Subcutaneous abdominal adipose tissue (tissue), 5 donors: ENCODE results near the gene RTF1.
A peak's percentile ranks its signal among the peaks of the same experiment; 100 is the strongest.

Source experiments
- H3K27ac ChIP-seq: one replicate; pipeline ENCODE4 v1.7.0; 2013; ENCODE audit warnings: low read depth, mild to moderate bottlenecking, inconsistent platforms, low read length, moderate library complexity
- H3K27me3 ChIP-seq, 5 donors: one replicate each; pipeline ENCODE4 v1.7.0; 2013; ENCODE audit warnings: low read length in 5 of 5, inconsistent platforms in 1 of 5; ENCODE audit not compliant: control insufficient read depth in 5 of 5, insufficient read depth in 4 of 5
- H3K36me3 ChIP-seq, 5 donors: one replicate each; pipeline ENCODE4 v1.7.0; 2013; ENCODE audit warnings: low read length in 5 of 5; ENCODE audit not compliant: control insufficient read depth in 5 of 5, insufficient read depth in 5 of 5
- H3K4me1 ChIP-seq, 5 donors: one replicate each; pipeline ENCODE4 v1.7.0; 2013; ENCODE audit warnings: low read length in 5 of 5, mild to moderate bottlenecking in 3 of 5, moderate library complexity in 1 of 5; ENCODE audit not compliant: control insufficient read depth in 5 of 5, insufficient read depth in 5 of 5
- H3K4me3 ChIP-seq, 5 donors: one replicate each; pipeline ENCODE4 v1.7.0; 2013; ENCODE audit warnings: low read length in 5 of 5, low read depth in 1 of 5
- H3K9ac ChIP-seq, 5 donors: one replicate each; pipeline ENCODE4 v1.7.0; 2013; ENCODE audit warnings: low read length in 5 of 5, mild to moderate bottlenecking in 4 of 5, moderate library complexity in 3 of 5
- H3K9me3 ChIP-seq, 5 donors: one replicate each; pipeline ENCODE4 v1.7.0; 2013; ENCODE audit warnings: low read length in 5 of 5; ENCODE audit not compliant: control insufficient read depth in 5 of 5
- donor health status: healthy.
- donor health status: healthy.
- donor health status: healthy.
- donor health status: healthy.
- donor health status: healthy.

The RTF1 gene

DNA sequence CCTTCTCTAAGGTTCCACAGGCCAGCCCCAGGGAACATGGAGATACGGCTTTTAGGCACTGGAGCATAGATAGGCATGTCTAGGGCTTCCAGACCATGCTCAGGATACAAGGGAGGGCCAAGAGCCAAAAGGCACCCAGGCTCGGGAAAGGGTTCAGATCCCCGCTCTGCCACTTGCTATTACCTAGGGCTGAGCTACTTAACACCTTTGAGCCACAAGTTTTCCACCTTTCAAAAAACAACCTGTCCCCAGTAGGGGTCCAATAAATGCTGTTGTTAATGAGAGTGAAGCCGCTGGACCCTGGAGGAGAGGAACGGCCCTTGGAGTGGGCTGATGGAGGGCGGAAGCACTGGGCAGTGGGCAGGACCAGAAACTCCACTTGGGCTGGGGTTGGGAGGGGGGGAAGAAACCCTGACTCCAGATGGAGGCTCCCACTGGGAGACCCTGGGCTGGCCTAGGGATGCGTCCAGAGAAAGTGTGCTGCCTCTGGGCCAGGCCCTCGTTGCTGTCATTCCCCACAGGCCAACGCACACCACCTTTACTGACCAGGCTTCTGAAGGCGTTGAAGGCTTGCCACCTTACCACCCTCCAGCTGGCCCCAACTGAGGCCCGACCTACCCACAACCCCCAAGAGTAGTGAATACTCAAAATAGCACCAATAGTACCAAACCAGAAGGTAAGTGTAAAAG, 68.2 kb downstream of the RTF1 start:
- H3K27ac ChIP-seq = no peak overlapping the region
- H3K9ac ChIP-seq = no peak overlapping the region
- H3K36me3 ChIP-seq = peaks cover 3 to 34% (median 29%) of the 10 kb centered on the region in 5 donors

DNA sequence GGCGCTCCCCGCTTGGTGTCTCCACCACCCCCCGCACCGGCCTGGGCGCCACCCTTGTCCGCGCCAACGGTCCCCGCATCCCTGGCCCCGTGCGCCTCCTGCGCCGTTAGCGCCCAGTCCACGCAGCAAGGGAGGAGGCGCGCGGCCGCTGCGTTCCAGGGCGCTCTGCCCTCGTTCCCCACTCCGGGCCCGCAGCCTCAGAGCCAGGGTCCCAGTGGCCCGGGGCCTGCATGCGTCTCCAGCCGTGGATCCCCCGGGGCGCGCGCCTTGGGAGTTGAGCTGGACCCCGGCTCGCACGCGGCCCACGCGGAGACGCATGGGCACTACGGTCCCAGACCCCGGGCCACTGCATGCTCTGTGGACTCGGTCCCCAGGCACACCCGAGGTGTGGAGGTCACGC, 69.4 kb downstream of the RTF1 start:
- Histone ChIP-seq H3K9ac (no peak overlapping the region), H3K36me3 (peaks cover 3 to 22% (median 17%) of the 10 kb centered on the region in 5 donors), H3K27ac (no peak overlapping the region), H3K27me3 (peaks cover 6 to 16% (median 9%) of the 10 kb centered on the region in 5 donors), H3K9me3 (no peaks in the 10 kb centered on the region), H3K4me3 (no peak overlapping the region), H3K4me1 (peaks cover 0 to 6% (median 0%) of the 10 kb centered on the region in 5 donors)

More for the DNA sequence above, 68.2 kb downstream of the RTF1 start:
- Histone ChIP-seq H3K4me1 (peaks cover 0 to 6% (median 0%) of the 10 kb centered on the region in 5 donors), H3K9me3 (no peaks in the 10 kb centered on the region), H3K4me3 (no peak overlapping the region), H3K27me3 (peaks cover 3 to 12% (median 6%) of the 10 kb centered on the region in 5 donors)

DNA sequence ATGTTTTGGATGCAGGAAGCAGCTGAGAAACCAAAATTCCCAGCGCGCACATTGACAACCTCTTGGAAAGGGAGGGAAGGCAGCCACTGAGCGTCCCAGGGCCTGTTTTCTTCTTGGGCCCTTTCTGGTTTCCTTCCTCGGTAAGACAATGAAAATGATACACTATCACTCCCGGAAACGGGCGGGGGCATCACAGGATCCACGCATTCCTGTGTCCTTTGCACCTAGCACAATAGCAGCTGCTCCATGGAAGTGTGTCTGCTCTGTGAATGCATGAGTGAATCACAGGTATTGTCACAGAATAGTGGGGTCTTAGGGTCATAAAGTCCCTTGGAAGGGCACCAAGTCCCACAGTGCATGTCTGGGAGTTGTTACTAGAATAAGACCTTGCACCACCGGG, 70.5 kb downstream of the RTF1 start:
- H3K4me3 ChIP-seq = no peak overlapping the region
- H3K27ac ChIP-seq = no peak overlapping the region
- peaks cover under 1 to 7% (median 1%) of the 10 kb centered on the region in 5 donors for H3K4me1 ChIP-seq
- H3K9ac ChIP-seq = no peak overlapping the region
- peaks cover 9 to 25% (median 14%) of the 10 kb centered on the region in 5 donors for H3K27me3 ChIP-seq
- H3K9me3 ChIP-seq = no peaks in the 10 kb centered on the region
- peaks cover 0 to 12% (median 8%) of the 10 kb centered on the region in 5 donors for H3K36me3 ChIP-seq

GRCh38 chr15:41487802-41488201, 70.9 kb downstream of the RTF1 start:
- Histone ChIP-seq H3K4me3 (no peak overlapping the region), H3K27me3 (peaks cover 9 to 29% (median 14%) of the 10 kb centered on the region in 5 donors)

DNA sequence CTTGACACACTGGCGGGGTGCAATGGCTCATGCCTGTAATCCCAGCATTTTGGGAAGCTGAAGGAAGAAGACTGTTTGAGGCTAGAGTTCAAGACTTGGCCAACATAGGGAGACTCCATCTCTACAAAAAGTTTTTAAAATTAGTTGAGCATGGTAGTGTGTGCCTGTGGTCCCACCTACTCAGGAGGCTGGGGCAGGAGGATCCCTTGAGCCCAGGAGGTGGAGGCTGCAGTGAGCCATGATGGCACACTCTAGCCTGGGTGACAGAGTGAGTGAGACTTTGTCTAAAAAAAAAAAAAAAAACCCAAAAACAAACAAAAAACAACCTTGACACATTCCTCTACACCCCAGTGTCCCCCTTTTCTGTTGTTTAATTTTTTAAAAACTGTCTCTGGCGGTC, 72.7 kb downstream of the RTF1 start:
- H3K36me3 ChIP-seq = no peaks in the 10 kb centered on the region
- peaks cover 16 to 35% (median 18%) of the 10 kb centered on the region in 5 donors for H3K27me3 ChIP-seq
- H3K4me3 ChIP-seq = no peak overlapping the region
- peaks cover 1 to 26% (median 19%) of the 10 kb centered on the region in 5 donors for H3K4me1 ChIP-seq
- no peak overlapping the region for H3K9ac ChIP-seq
- H3K27ac ChIP-seq = no peak overlapping the region
- no peaks in the 10 kb centered on the region for H3K9me3 ChIP-seq

More at GRCh38 chr15:41487802-41488201, 70.9 kb downstream of the RTF1 start:
- H3K36me3 ChIP-seq = peaks cover 0 to 9% (median 4%) of the 10 kb centered on the region in 5 donors
- H3K9ac ChIP-seq = no peak overlapping the region
- H3K9me3 ChIP-seq = no peaks in the 10 kb centered on the region
- H3K4me1 ChIP-seq = peaks cover 1 to 11% (median 5%) of the 10 kb centered on the region in 5 donors
- H3K27ac ChIP-seq = no peak overlapping the region

DNA sequence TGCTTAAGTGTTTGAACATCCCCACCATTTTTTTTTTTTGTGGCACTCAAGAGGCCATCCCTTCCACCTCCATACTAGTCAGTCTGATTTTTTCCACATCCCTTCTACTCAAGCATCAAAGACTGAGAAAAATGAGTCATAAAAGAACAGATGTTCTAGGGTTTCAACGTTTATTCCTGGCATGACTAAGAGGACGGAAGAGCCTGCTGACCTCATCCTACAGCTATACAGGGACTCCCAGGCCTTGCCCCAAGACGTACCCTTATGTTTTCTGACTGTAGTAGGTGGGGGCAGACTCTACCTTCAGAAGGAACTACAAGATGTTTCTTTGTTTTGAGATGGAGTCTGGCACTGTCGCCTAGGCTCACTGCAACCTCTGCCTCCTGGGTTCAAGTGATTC, 73.5 kb downstream of the RTF1 start:
- peaks cover 1 to 33% (median 26%) of the 10 kb centered on the region in 5 donors for H3K4me1 ChIP-seq
- peaks cover 16 to 42% (median 24%) of the 10 kb centered on the region in 5 donors for H3K27me3 ChIP-seq
- no peak overlapping the region for H3K27ac ChIP-seq

DNA sequence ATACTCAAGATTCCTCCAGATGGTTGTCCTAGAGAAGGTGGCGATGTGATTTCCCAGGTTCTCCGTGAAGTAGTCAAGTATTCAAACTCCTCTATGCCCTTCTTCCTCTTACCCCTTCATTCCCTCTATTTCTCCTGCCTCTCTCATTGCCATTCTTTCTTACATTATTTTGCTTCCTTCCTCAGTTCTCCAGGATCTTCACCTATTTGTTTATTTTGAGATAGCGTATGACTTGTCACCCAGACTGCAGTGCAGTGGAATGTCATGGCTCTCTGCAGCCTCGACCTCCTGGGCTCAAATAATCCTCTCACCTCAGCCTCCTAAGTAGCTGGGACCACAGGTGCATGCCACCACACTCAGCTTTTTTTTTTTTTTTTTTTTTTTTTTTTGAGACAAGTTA, 75.0 kb downstream of the RTF1 start:
- Histone ChIP-seq H3K9ac (no peak overlapping the region), H3K27me3 (peaks cover 16 to 48% (median 32%) of the 10 kb centered on the region in 5 donors), H3K36me3 (no peaks in the 10 kb centered on the region), H3K4me1 (peaks cover 1 to 42% (median 35%) of the 10 kb centered on the region in 5 donors), H3K27ac (no peak overlapping the region), H3K4me3 (no peak overlapping the region), H3K9me3 (no peaks in the 10 kb centered on the region)

More for the DNA sequence above, 73.5 kb downstream of the RTF1 start:
- Histone ChIP-seq H3K9me3 (no peaks in the 10 kb centered on the region), H3K9ac (no peak overlapping the region), H3K36me3 (no peaks in the 10 kb centered on the region), H3K4me3 (no peak overlapping the region)

- peak overlapping the region in 2 of 5 donors; percentile 69 to 73 for H3K9ac ChIP-seq
- H3K27ac ChIP-seq = no peak overlapping the region
- peaks cover 14 to 42% (median 29%) of the 10 kb centered on the region in 5 donors for H3K27me3 ChIP-seq
These were observed 75.8 kb downstream of the RTF1 start for GRCh38 chr15:41492597-41493204.

DNA sequence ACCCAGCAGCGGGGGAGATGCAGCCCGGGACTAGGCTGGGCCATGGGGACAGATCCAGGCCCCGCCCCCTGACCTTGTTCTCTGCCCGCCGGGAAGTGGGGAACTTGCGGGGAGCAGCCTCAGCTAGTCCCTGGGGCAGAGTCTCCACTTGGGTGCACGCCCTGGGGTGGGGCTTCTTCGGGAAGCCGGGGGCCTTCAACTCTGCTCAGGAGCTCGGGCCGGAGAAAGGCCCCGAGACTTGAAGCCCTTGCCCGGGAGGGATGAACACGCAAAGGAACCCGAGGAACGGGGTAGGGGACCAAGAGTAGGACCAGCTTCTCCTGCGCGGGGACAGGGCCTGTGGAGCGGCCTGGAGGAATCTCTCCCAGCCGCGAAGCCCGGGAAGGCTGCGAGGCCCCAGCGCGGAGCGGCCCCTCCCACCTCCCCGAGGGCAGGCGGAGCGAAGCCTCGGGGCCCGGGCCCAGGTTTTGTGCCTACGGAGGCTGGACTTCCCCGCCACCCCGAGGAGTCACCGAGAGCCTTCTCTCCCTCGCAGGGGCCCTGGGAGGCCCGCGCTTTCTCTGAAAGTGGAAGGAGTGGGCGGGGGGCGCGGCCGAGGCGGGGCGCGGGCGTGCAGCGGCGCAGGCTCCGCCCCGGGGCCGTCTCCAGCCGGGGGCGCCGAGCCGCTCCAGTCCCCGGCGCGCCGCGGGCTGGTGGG, 76.5 kb downstream of the RTF1 start, which contains the start of gene ITPKA:
ITPKA (plus strand) TSS at position 670 of the 697 bp plus-strand sequence. CDS start 54 bp downstream, outside the sequence.
- Histone ChIP-seq H3K4me3 (peak within 1 kb of the TSS; percentile 53 to 71 (median 67)), H3K36me3 (no peaks in the 10 kb centered on the region), H3K9me3 (no peaks in the 10 kb centered on the region), H3K9ac (peak within 1 kb of the TSS in 3 of 5 donors; percentile 34 to 73 (median 69)), H3K27ac (no peak within 1 kb of the TSS), H3K27me3 (peaks cover 10 to 40% (median 24%) of the 10 kb centered on the region in 5 donors), H3K4me1 (peaks cover 1 to 39% (median 35%) of the 10 kb centered on the region in 5 donors)

More at GRCh38 chr15:41492597-41493204, 75.8 kb downstream of the RTF1 start:
- H3K4me1 ChIP-seq = peaks cover 1 to 39% (median 35%) of the 10 kb centered on the region in 5 donors
- no peaks in the 10 kb centered on the region for H3K36me3 ChIP-seq
- peak overlapping the region; percentile 36 to 71 (median 67) for H3K4me3 ChIP-seq
- no peaks in the 10 kb centered on the region for H3K9me3 ChIP-seq
